GM12865 (cell line): ENCODE measurements around the gene NUMA1.

Experiments
- DNase-seq: peaks from one replicate; pipeline ENCODE4 v3.0.0; 2010; ENCODE audit warnings: low read depth
- H3K4me3 ChIP-seq: 2 replicates; pipeline ENCODE4 v1.5.1; 2011; ENCODE audit warnings: mild to moderate bottlenecking, low read depth, low read length, control low read depth
- CTCF ChIP-seq: IDR thresholded peaks from 2 replicates; pipeline ENCODE4 v1.5.1; 2011; ENCODE audit warnings: low read length, control low read depth, low read depth, inconsistent platforms; ENCODE audit not compliant: insufficient read depth; ENCODE audit errors: missing control alignments

NUMA1 gene

DNA sequence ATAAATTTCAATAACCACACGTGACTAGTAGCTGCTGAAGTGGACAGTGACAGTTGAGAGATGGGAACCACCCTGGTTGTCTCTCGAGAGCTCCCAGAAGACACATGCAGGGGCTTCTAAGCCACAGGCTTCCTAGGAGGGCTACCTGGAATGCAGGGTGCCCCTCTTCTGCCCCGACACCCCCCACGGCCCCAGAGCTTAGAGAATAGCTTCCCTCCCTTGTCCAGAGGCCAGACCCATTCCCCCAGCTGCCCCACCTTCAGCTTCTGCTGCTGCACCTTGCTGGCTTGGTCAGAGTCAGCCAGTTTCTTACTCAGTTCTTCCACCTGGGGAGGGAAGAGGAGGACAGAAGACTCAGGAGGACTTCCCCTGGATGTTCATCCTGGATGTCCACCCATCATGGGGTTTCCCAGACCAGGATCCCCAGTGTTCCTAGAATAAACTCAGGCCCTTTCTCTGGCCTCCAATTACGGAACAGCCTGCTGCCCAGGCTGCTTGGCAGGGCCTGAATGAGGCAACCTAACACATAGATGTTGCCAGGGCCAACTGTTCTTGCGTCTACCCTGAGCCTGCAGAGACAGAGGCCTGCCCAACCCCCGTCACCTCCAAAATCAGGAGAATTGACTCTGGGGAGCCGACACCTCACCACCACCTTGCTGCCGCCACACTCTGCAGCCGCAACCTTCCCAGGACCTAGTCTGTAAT, 69.7 kb downstream of the NUMA1 start:
- no peak overlapping the region for H3K4me3 ChIP-seq
- no peak for DNase-seq
- no peak for TF ChIP-seq CTCF

GRCh38 chr11:72009156-72009555, 71.2 kb downstream of the NUMA1 start:
- TF ChIP-seq CTCF, result no peak
- no peak for DNase-seq
- no peak overlapping the region for H3K4me3 ChIP-seq

DNA sequence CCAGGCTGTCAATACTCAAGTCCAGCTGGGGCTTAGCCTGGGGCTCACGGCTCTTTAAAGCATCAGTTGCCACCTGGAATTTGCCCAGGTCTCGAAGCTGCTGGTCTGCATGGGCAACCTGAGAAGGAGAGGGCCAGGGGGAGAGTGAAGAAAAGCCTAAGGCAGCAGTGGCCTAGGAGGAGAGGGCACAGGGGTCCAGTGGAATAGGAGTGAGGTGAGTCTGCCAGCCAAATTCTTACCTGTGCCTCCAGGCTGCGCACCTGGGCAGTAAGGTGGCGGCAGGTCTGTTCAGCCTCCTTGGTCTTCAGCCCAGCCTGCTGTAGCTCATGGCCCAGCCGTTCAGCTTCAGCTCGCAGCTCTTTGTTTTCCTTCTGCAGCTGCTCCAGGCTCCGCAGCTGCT, 71.6 kb downstream of the NUMA1 start:
- no peak for TF ChIP-seq CTCF
- no peak for DNase-seq

GRCh38 chr11:72007587-72007986, 72.8 kb downstream of the NUMA1 start:
- no peak for DNase-seq
- H3K4me3 ChIP-seq, result no peak overlapping the region
- TF ChIP-seq CTCF, result no peak

More for the DNA sequence above, 71.6 kb downstream of the NUMA1 start:
- no peak overlapping the region for H3K4me3 ChIP-seq

- DNase-seq, result no peak
- no peak overlapping the region for H3K4me3 ChIP-seq
- TF ChIP-seq CTCF, result no peak
These were observed 73.3 kb downstream of the NUMA1 start for GRCh38 chr11:72007089-72007476.

DNA sequence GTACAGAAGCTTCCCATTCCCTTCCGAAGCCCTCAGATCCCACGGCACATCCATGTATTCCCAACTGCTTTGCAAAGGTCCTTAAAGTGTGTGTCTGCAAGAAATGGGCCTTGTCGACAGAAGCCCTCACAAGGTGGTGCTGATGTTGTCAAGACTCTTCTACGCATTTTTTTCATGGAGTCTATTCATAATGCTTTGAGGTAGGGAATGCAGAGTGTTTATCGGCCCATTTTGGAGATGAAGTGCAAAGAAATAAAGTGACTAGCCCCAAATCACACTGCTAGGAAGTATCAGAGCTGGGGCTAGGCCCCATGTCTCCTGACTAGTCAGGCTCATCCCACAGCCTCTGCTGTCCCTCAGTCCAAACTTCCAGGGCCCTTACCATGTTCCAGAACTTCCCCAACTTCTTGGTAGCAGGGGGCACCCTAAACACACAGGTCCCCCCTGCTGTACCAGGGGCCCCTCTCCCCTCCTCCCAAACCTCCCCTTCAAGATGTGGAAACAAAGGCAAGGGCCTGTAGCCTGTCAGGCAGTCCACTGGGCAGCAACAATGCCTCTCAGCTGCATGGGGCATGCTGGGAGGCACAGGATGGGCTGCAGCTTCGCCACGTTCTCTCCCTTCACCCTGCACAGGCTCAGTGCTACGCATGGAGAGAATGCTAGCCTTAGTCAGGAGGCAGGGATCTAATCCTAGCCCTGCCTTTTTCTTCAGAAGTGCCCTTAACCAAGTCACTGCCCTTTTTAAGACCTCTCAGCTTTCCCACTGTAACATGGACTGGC, 73.8 kb downstream of the NUMA1 start:
- TF ChIP-seq CTCF, result no peak
- DNase-seq, result no peak
- no peak overlapping the region for H3K4me3 ChIP-seq
